Ovary (tissue), 3 donors: ENCODE data around the gene METTL27.

Experiments
- POLR2A ChIP-seq: fragments of 450-650 bp; IDR thresholded peaks from one replicate; pipeline ENCODE4 v1.6.1; 2017; ENCODE audit warnings: antibody characterized with exemption, mild to moderate bottlenecking, moderate library complexity
- TF ChIP-seq, protein P1 (sequence below), 3 donors: fragments of 450-650 bp in 2 of 3; fragments of 200-600 bp in 1 of 3; IDR thresholded peaks; one replicate each; pipeline versions ENCODE4 v1.5.1 to v1.8.0; 2016 to 2022; ENCODE audit warnings: antibody characterized with exemption in 3 of 3, mild to moderate bottlenecking in 1 of 3
- donor health status: DM: no; HTN: no; CAD: no.

DNA sequence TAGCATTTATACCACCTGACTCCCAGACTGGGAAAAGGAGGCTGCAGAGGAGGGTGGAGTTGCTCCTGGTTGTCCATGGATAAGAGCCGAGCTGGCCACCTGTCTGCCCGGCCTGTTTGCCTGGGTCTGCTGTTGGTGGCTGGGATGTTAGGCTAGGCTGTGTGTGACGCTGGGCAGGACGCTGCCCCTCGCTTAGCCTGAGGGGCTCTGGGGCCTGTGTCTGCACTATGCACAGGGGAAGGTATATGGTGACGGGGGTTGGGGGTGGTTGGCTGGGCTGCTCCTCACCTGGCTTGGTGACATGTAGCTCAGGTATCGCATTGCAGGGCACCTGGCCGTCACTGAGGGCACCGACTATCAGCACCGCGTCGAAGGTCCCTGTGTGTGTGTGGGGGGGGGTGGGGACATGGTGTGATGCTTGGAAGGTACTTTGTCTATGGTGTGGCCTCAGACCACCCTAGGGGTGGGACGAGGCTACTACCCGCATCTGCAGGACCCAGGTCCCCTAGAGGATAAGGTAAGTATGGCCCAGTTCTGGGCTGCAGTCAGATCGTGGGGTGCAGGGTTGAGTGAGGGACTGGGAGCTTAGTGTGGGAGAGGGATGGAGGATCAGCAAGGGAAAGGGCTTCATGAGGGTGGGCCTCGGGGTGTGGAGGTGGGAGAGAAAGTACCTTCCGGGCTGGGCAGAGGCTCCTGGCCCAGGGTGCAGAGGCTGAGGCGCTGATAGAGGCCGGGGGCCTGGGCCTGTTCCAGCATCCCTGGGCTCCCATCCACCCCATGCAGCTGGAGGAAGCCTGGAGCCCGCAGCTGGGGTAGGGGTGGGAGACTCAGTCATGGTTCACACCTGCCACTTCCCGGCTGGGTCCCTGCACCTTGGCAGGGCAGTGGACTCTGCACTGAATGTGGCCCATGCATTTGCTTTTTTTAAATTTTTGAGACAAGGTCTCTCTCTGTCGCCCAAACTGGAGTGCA is 2.3 kb downstream of the METTL27 start:
- TF ChIP-seq, protein P1, sequence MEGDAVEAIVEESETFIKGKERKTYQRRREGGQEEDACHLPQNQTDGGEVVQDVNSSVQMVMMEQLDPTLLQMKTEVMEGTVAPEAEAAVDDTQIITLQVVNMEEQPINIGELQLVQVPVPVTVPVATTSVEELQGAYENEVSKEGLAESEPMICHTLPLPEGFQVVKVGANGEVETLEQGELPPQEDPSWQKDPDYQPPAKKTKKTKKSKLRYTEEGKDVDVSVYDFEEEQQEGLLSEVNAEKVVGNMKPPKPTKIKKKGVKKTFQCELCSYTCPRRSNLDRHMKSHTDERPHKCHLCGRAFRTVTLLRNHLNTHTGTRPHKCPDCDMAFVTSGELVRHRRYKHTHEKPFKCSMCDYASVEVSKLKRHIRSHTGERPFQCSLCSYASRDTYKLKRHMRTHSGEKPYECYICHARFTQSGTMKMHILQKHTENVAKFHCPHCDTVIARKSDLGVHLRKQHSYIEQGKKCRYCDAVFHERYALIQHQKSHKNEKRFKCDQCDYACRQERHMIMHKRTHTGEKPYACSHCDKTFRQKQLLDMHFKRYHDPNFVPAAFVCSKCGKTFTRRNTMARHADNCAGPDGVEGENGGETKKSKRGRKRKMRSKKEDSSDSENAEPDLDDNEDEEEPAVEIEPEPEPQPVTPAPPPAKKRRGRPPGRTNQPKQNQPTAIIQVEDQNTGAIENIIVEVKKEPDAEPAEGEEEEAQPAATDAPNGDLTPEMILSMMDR (IDR thresholded peaks at IDR 0.05) = no peak
- TF ChIP-seq POLR2A = no peak
